K562 (cell line): ENCODE measurements around the gene GRIN2A. TPM values are rescaled to one million over a fixed set of nuclear protein-coding genes. Genes with fewer than 3 reads are reported as not detected.

Experiments used
- ATAC-seq: fragments of 200-7000 bp; cut with Tn5 transposase; 3 replicates; pipeline ENCODE4 v1.9.1; 2020; ENCODE audit warnings: moderate library complexity
- BruUV-seq: library from RNA; stranded (reverse); fragments of 400-500 nt; replicated peaks from 2 replicates; lab custom pipeline; 2021; lab: Mats Ljungman, UMichigan
- CTCF ChIA-PET: fragments of 300-600 bp; formaldehyde crosslinking; extraction: SDS; loops from one replicate; lab custom pipeline; 2021; ENCODE audit warnings: low intra/inter-chr PET ratio; lab: Yijun Ruan, JAX
- POLR2A ChIA-PET: fragments of 300-600, 350-650 bp; sonication (Branson Sonifier 250); formaldehyde crosslinking; extraction: SDS; loops from one replicate; lab custom pipeline; 2021; ENCODE audit warnings: antibody characterized with exemption, inconsistent platforms; lab: Yijun Ruan, JAX
- DNase-seq, 4 experiments: peaks; one replicate each; pipeline versions ENCODE4 v3.0.0 to v3.0.0-alpha.2; 2011 to 2018; ENCODE audit warnings: low spot score in 3 of 4, mixed read lengths in 3 of 4; ENCODE audit errors: extremely low read depth in 1 of 4
- FAIRE-seq: peaks from 2 replicates; lab custom pipeline; 2011; peaks lifted over from hg19 to GRCh38; lab: Jason Lieb, UNC
- H2AFZ ChIP-seq: 2 replicates; pipeline ENCODE4 v1.6.0; 2011; ENCODE audit warnings: low read depth, low read length, control low read depth, inconsistent platforms
- H3K27ac ChIP-seq: fragments of 200-600 bp; 3 replicates; pipeline ENCODE4 v1.8.0; 2011; ENCODE audit warnings: low read depth, mild to moderate bottlenecking, control low read depth, inconsistent platforms, low read length, moderate library complexity, mixed read lengths; ENCODE audit errors: extremely low read depth
- H3K27me3 ChIP-seq, 2 experiments: fragments of 300-600 bp in 1 of 2; 2 replicates in 1 of 2; 3 replicates in 1 of 2; pipeline versions ENCODE4 v1.6.0 to v1.8.0; 2011; ENCODE audit warnings: inconsistent platforms in 2 of 2, low read length in 2 of 2, mild to moderate bottlenecking in 1 of 2, mixed read lengths in 1 of 2, moderate library complexity in 1 of 2; ENCODE audit not compliant: control insufficient read depth in 2 of 2, insufficient read depth in 2 of 2
- H3K36me3 ChIP-seq: fragments of 300-600 bp; 3 replicates; pipeline ENCODE4 v1.8.0; 2011; ENCODE audit warnings: mild to moderate bottlenecking, low read length, inconsistent platforms; ENCODE audit not compliant: control insufficient read depth, insufficient read depth
- H3K4me1 ChIP-seq, 2 experiments: fragments of 200-600 bp in 1 of 2; replicated peaks in 1 of 2; 2 replicates in 1 of 2; 3 replicates in 1 of 2; pipeline versions ENCODE4 v1.5.1 to v1.8.0; 2011; ENCODE audit warnings: inconsistent platforms in 2 of 2, low read length in 2 of 2, mild to moderate bottlenecking in 1 of 2, mixed read lengths in 1 of 2, moderate library complexity in 1 of 2; ENCODE audit not compliant: control insufficient read depth in 2 of 2, insufficient read depth in 2 of 2
- H3K4me2 ChIP-seq: 2 replicates; pipeline ENCODE4 v1.6.1; 2011; ENCODE audit warnings: low read length, control low read depth, inconsistent platforms, mixed read lengths; ENCODE audit not compliant: insufficient read depth
- H3K4me3 ChIP-seq: fragments of 200-600 bp; sonication (generic), shearing (Covaris generic); 2 replicates; pipeline ENCODE4 v1.5.1; 2016; ENCODE audit warnings: control low read depth, inconsistent platforms
- H3K79me2 ChIP-seq: fragments of 200-600 bp; 3 replicates; pipeline ENCODE4 v1.8.0; 2011; ENCODE audit warnings: low read length, inconsistent platforms; ENCODE audit not compliant: control insufficient read depth, insufficient read depth
- H3K9ac ChIP-seq, 2 experiments: 2 replicates each; pipeline versions ENCODE4 v1.6.0 to v1.6.1; 2011; ENCODE audit warnings: low read depth in 2 of 2, low read length in 2 of 2, control low read depth in 1 of 2, inconsistent platforms in 1 of 2, mild to moderate bottlenecking in 1 of 2, mixed read lengths in 1 of 2; ENCODE audit not compliant: insufficient read depth in 1 of 2
- H3K9me1 ChIP-seq: one replicate; pipeline ENCODE4 v1.6.0; 2011; ENCODE audit warnings: inconsistent platforms, mild to moderate bottlenecking, low read length, moderate library complexity; ENCODE audit not compliant: control insufficient read depth, insufficient read depth
- H3K9me3 ChIP-seq: replicated peaks from 2 replicates; pipeline ENCODE4 v1.5.1; 2011; ENCODE audit warnings: low read depth, low read length, inconsistent platforms; ENCODE audit not compliant: control insufficient read depth, insufficient read depth
- H4K20me1 ChIP-seq: replicated peaks from 2 replicates; pipeline ENCODE4 v1.6.1; 2011; ENCODE audit warnings: low read length, inconsistent platforms, mixed read lengths; ENCODE audit not compliant: control insufficient read depth, insufficient read depth
- BDP1 ChIP-seq: IDR thresholded peaks from 3 replicates; pipeline ENCODE4 v1.6.1; 2011; ENCODE audit not compliant: insufficient read length, insufficient read depth
- CBX8 ChIP-seq: fragments of 200-600 bp; sonication (generic); IDR thresholded peaks from 2 replicates; pipeline ENCODE4 v1.6.1; 2012; ENCODE audit warnings: borderline replicate concordance, mixed run types, low read depth, mild to moderate bottlenecking, moderate library complexity, mixed read lengths, low read length, control low read depth, inconsistent platforms; ENCODE audit not compliant: poor library complexity, severe bottlenecking; ENCODE audit errors: extremely low read depth
- CTBP1 ChIP-seq: fragments of 450-650 bp; IDR thresholded peaks from 2 replicates; pipeline ENCODE4 v1.6.1; 2016; ENCODE audit warnings: borderline replicate concordance
- DEAF1 ChIP-seq: fragments of 450-650 bp; formaldehyde crosslinking; IDR thresholded peaks from 2 replicates; pipeline ENCODE4 v1.4.0; 2020; ENCODE audit warnings: mild to moderate bottlenecking, moderate library complexity
- HNRNPK ChIP-seq: fragments of 200-400 bp; formaldehyde crosslinking; IDR thresholded peaks from one replicate; pipeline ENCODE4 v1.6.1; 2018; ENCODE audit warnings: mild to moderate bottlenecking, low read depth, low read length; ENCODE audit not compliant: poor library complexity, severe bottlenecking
- KLF1 ChIP-seq: fragments of 450-650 bp; IDR thresholded peaks from 2 replicates; pipeline ENCODE4 v1.6.1; 2016; ENCODE audit warnings: missing genetic modification characterization, missing compliant biosample characterization
- MBD2 ChIP-seq: sonication (generic); IDR thresholded peaks from 2 replicates; pipeline ENCODE4 v1.6.1; 2016; ENCODE audit warnings: low read depth, borderline replicate concordance
- MCM7 ChIP-seq, 2 experiments: fragments of 450-650 bp; IDR thresholded peaks; 2 replicates each; pipeline ENCODE4 v1.6.1; 2016 to 2018
- PHF20 ChIP-seq: fragments of 450-650 bp; IDR thresholded peaks from 2 replicates; pipeline ENCODE4 v1.6.1; 2018; ENCODE audit not compliant: partially characterized antibody
- PPARD ChIP-seq: fragments of 250-450 bp; sonication (Bioruptor Pico); IDR thresholded peaks from 2 replicates; pipeline ENCODE4 v1.8.0; 2022; ENCODE audit warnings: inconsistent platforms, mild to moderate bottlenecking, moderate library complexity
- RBFOX2 ChIP-seq: fragments of 200-400 bp; formaldehyde crosslinking; IDR thresholded peaks from 2 replicates; pipeline ENCODE4 v1.6.1; 2017; ENCODE audit warnings: low read depth, mild to moderate bottlenecking, low read length, moderate library complexity
- RBM15 ChIP-seq: fragments of 200-400 bp; formaldehyde crosslinking; IDR thresholded peaks from 2 replicates; pipeline ENCODE4 v1.6.1; 2018; ENCODE audit warnings: mild to moderate bottlenecking, low read length, moderate library complexity; ENCODE audit not compliant: insufficient read depth
- RNF219 ChIP-seq: fragments of 250-450 bp; sonication (Bioruptor Pico); IDR thresholded peaks from 2 replicates; pipeline ENCODE4 v1.5.0; 2022; ENCODE audit warnings: mild to moderate bottlenecking
- SRSF1 ChIP-seq: fragments of 200-400 bp; formaldehyde crosslinking; IDR thresholded peaks from 2 replicates; pipeline ENCODE4 v1.6.1; 2017; ENCODE audit warnings: mild to moderate bottlenecking, low read depth, low read length, moderate library complexity
- ZEB2 ChIP-seq: fragments of 450-650 bp; IDR thresholded peaks from 2 replicates; pipeline ENCODE4 v1.6.1; 2016
- ZFP36 ChIP-seq: fragments of 150-350 bp; IDR thresholded peaks from 2 replicates; pipeline ENCODE4 v1.6.1; 2018; ENCODE audit warnings: low read length, low read depth; ENCODE audit not compliant: partially characterized antibody
- ZNF184 ChIP-seq: sonication (generic); formaldehyde crosslinking; IDR thresholded peaks from 2 replicates; pipeline ENCODE4 v1.5.0; 2020; ENCODE audit warnings: missing genetic modification reagents
- ZNF668 ChIP-seq: fragments of 250-450 bp; sonication (Bioruptor Pico); IDR thresholded peaks from 2 replicates; pipeline ENCODE4 v1.8.0; 2022; ENCODE audit warnings: mild to moderate bottlenecking, inconsistent platforms
- WGBS: fragments of 100-300 bp; shearing (Covaris generic); methylation state at CpG from one replicate; pipeline ENCODE4 v1.1.6; 2016; ENCODE audit warnings: low coverage, mixed read lengths; ENCODE audit not compliant: insufficient coverage; ENCODE audit errors: missing lambda C conversion rate; 5-methylcytosine and 5-hydroxymethylcytosine counted together
- in situ Hi-C: fragments of 300-500 bp; cut with MboI; formaldehyde crosslinking; loops from 4 replicates; pipeline ENCODE4 v1.15.0; 2018; ENCODE audit warnings: inconsistent platforms, mixed read lengths
- intact Hi-C: fragments of 100-400 bp; cut with micrococcal nuclease; formaldehyde crosslinking; loops from 2 replicates; pipeline ENCODE4 v1.14.2; 2022
- polyA plus RNA-seq, 8 experiments: library from polyadenylated mRNA; depleted of rRNA in 4 of 8; stranded (reverse) in 5 of 8; unstranded in 3 of 8; fragments of >200 nt; fragmentation: Nextera tagmentation in 2 of 8; fragmentation: Illumina TruSeq in 1 of 8; extraction: Ambion mirVana in 2 of 8; extraction: Trizol in 1 of 8; gene quantifications; 2 replicates each; pipeline versions ENCODE4 v1.2.1 to v1.2.3, GENCODE V29; 2011 to 2014; ENCODE audit warnings: inconsistent platforms in 1 of 8, missing spikeins in 1 of 8
- total RNA-seq, 7 experiments: library from RNA; depleted of rRNA in 6 of 7; stranded (reverse); fragments of >200 nt in 6 of 7; fragmentation: Illumina TruSeq in 2 of 7; extraction: Trizol in 2 of 7; gene quantifications; 2 replicates each; pipeline versions ENCODE4 v1.2.1 to v1.2.3, GENCODE V29; 2011 to 2021; ENCODE audit warnings: low replicate concordance in 1 of 7
- TF ChIP-seq, protein P1 (sequence below): fragments of 450-650 bp; conservative IDR thresholded peaks from 2 replicates; pipeline ENCODE4 v1.6.1; 2016; ENCODE audit warnings: missing genetic modification characterization, low read depth, mild to moderate bottlenecking, control low read depth, missing compliant biosample characterization

GRIN2A gene
- total and polyA plus RNA-seq, 9 of the 15 experiments (the other 6 are each of a cell fraction or from before 2014, with no cell fraction given) = not detected

DNA sequence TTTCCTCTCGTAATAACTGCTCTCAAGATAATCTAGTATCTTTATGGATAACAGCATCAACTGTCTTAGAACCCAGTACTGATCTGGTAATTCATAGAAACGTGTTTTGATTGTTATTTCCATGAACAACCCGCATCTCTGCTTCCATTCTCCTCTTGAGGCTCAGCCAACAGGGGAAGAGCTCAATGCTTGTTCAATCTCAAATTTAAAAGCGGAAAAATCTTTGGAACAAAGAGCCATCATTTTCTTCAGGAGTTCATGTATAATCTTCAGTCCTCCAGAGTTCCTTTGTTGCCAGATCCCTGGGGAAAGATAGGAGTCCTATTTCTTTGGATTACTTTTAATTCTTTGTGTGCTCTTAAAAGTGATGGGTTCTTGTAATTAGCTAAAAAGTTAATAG lies 319.9 kb downstream of the GRIN2A start (continued):
- TF ChIP-seq KLF1 = no peak
- no peak for TF ChIP-seq SRSF1
- no peak for TF ChIP-seq PPARD

- BruUV-seq = no TSS peak
- Histone ChIP-seq H3K9me3 (no peaks in the 10 kb centered on the region), H3K4me2 (no peak overlapping the region), H3K79me2 (no peaks in the 10 kb centered on the region), H3K36me3 (no peaks in the 10 kb centered on the region), H3K27ac (no peak overlapping the region), H2AFZ (no peak overlapping the region), H3K9ac (no peak overlapping the region), H3K27me3 (no peaks in the 10 kb centered on the region), H3K9me1 (no peaks in the 10 kb centered on the region), H3K4me1 (no peaks in the 10 kb centered on the region), H3K4me3 (no peak overlapping the region), H4K20me1 (no peaks in the 10 kb centered on the region)
- ChIA-PET POLR2A (no interaction called here), CTCF (no interaction called here)
- ATAC-seq (no peak), FAIRE-seq (no peak), DNase-seq (no peak)
- in situ Hi-C loops (no loop called here), intact Hi-C loops (no loop called here)
- WGBS = 0% methylated on average over 2 of the region's 2 CpGs
- TF ChIP-seq CBX8 (no peak), ZFP36 (no peak), RNF219 (CRISPR knock-in tag) (no peak), DEAF1 (CRISPR knock-in tag) (no peak), CTBP1 (no peak), ZEB2 (no peak), BDP1 (no peak), PHF20 (no peak), RBM15 (no peak), ZNF668 (CRISPR knock-in tag) (no peak), RBFOX2 (no peak), HNRNPK (no peak), ZNF184 (CRISPR knock-in tag) (no peak), MBD2 (no peak), MCM7 (IDR thresholded peaks at IDR 0.05) (no peak)
- TF ChIP-seq, protein P1, sequence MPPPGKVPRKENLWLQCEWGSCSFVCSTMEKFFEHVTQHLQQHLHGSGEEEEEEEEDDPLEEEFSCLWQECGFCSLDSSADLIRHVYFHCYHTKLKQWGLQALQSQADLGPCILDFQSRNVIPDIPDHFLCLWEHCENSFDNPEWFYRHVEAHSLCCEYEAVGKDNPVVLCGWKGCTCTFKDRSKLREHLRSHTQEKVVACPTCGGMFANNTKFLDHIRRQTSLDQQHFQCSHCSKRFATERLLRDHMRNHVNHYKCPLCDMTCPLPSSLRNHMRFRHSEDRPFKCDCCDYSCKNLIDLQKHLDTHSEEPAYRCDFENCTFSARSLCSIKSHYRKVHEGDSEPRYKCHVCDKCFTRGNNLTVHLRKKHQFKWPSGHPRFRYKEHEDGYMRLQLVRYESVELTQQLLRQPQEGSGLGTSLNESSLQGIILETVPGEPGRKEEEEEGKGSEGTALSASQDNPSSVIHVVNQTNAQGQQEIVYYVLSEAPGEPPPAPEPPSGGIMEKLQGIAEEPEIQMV = no peak
Measured at GRCh38 chr16:9860876-9861275, 321.4 kb downstream of the GRIN2A start.
